ENCODE results near the gene SPOCK1.

SPOCK1 gene

DNA sequence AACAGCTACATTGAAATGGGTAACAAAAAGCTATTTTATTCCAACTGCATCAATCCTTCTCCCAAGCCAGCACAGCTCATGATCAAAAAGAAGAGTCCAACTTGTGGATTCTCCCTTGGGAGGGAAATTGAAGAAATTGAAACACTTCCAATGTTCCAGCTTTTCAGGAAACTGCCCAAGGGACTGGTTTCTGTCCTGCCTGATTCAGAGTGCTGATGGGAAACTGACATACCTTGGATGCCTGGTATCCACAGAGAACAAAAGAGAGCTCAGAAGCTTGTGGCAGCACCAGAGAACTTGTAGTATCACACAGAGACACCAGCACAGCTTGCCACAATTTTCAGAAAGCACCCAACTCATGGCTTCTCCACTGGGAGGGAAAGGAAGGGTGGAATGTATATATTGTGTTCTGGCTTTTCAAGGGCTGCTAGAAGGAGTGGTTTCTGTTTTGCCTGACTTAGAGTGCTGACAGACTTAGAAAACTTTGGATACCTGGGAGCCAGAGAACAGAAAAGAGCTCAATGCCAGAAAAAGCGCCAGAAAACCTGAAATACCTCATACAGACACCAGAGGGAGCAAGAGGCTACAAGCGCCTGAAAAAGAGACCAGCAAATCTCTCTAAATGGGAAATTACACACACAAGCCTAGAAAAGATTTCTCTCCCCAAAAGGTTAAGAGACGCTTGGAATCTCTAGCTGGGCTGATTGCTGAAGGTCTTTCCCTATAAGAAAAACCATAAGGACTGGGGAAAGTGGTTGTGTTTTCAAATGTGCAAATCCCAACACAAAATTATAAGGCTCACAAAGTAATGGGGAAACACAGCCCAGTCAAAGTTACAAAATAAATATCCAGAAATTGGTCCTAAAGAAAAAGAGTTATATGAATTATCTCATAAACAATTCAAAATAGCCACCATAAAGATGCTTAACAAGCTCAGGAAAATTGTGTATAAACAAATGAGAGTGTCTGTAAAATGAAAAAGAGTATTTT, 178.8 kb downstream of the SPOCK1 start:
- TF ChIP-seq, protein P1, sequence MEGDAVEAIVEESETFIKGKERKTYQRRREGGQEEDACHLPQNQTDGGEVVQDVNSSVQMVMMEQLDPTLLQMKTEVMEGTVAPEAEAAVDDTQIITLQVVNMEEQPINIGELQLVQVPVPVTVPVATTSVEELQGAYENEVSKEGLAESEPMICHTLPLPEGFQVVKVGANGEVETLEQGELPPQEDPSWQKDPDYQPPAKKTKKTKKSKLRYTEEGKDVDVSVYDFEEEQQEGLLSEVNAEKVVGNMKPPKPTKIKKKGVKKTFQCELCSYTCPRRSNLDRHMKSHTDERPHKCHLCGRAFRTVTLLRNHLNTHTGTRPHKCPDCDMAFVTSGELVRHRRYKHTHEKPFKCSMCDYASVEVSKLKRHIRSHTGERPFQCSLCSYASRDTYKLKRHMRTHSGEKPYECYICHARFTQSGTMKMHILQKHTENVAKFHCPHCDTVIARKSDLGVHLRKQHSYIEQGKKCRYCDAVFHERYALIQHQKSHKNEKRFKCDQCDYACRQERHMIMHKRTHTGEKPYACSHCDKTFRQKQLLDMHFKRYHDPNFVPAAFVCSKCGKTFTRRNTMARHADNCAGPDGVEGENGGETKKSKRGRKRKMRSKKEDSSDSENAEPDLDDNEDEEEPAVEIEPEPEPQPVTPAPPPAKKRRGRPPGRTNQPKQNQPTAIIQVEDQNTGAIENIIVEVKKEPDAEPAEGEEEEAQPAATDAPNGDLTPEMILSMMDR (IDR thresholded peaks at IDR 0.05; ENCODE audit: control insufficient read depth, extremely low read depth, insufficient read depth): peak; percentile 67
- no peak overlapping the region for H3K4me3 ChIP-seq (ENCODE audit: low read depth, low read length)
- DNase-seq (ENCODE audit: low read depth): no peak

- TF ChIP-seq, protein P1 (IDR thresholded peaks at IDR 0.05; ENCODE audit: control insufficient read depth, extremely low read depth, insufficient read depth): no peak
- no peak overlapping the region for H3K4me3 ChIP-seq (ENCODE audit: low read depth, low read length)
- no peak for DNase-seq (ENCODE audit: low read depth)
Measured at GRCh38 chr5:137318027-137318426, 181.1 kb downstream of the SPOCK1 start.

DNA sequence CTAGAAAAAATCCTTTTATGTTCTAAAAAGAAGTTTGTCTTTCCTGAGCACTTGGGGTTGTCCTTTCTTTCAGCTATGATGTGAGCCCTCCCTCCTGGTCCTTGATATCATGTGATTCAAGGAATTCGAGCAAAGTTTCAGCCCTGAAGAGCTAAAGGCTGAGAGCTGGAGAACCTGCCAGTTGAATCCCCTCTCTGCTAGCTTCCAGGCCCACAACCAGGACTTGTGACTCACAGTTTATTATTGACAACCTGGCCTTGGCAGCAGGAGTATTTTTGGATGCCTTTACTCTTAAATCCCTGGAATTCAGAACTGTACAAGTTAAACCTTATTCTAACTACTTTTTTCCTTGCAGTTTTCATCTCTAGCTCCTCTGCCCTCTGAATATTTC, 182.8 kb downstream of the SPOCK1 start:
- DNase-seq (ENCODE audit: low read depth): no peak
- TF ChIP-seq, protein P1 (IDR thresholded peaks at IDR 0.05; ENCODE audit: control insufficient read depth, extremely low read depth, insufficient read depth): no peak

DNA sequence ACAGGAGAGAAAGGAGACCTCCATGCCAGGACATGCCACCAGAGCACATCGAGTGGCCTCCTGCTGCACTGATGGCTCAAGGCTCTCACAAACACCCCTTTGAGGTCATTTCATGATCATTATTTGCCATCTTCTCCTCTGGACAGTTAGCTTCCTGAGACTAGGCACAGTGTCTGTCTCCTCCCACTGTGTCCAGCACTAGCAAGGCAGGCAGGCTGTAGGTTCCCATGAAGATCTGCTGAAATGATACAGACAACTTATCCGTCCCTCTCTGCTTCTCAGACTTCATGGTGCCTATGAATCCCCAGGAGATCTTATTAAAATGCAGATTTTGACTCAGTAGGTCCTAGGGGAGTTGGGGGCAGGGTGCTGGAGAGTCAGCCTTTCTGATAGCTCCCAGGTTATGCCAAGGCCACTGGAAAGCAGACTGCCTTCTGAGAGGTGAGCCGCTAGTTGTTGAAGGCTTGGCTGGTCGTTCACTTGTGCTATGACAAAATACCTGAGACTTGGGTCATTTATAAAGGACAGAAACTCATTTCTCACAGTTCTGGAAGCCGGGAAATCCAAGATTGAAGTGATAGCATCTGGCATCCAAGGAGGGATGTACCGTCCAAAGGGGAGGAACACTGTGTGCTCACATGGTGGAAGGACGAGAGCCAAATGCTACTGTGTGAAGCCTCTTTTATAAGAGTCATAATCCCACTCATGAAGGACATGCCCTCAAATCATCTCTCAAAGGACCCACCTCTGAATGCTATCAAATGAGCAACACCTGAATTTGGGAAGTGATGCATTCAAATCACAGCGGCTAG, 183.4 kb downstream of the SPOCK1 start:
- TF ChIP-seq, protein P1 (IDR thresholded peaks at IDR 0.05; ENCODE audit: control insufficient read depth, extremely low read depth, insufficient read depth): no peak
- peak; percentile 48 for DNase-seq (ENCODE audit: low read depth)
- H3K4me3 ChIP-seq (ENCODE audit: low read depth, low read length): no peak overlapping the region

More for the DNA sequence above, 182.8 kb downstream of the SPOCK1 start:
- H3K4me3 ChIP-seq (ENCODE audit: low read depth, low read length): no peak overlapping the region

GRCh38 chr5:137315109-137315508, 184.0 kb downstream of the SPOCK1 start:
- TF ChIP-seq, protein P1 (IDR thresholded peaks at IDR 0.05; ENCODE audit: control insufficient read depth, extremely low read depth, insufficient read depth): no peak
- no peak for DNase-seq (ENCODE audit: low read depth)
- no peak overlapping the region for H3K4me3 ChIP-seq (ENCODE audit: low read depth, low read length)

DNA sequence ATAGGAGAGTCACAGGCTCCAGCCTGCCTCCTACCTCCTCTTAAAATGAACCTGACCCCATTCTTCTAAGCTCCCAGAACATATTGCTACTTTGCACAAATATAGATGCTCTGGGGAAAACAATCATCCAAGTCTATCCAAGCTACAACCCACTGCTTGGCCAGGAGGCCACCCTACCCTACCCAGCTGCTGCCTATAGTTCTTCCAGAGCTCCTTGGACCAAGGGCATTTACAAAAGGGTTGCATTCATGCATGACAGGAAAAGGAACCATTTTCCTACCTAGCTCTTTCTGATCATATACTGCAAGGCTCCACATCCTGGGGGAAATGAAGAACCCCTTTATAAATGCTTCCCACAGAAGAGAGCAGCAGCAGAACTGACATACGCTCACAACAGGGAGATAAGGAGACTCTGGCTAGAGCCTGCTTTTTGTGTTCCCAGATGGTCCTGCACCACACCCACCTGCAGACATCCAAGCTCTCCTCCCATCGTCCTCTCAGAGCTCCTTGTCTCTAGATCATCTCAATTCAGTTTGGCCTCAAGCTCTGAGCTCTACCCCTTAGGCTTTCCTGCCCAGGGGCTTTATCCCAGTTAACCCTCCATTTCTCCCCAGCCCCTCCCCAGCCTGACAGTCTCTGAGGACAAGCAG, 185.5 kb downstream of the SPOCK1 start:
- TF ChIP-seq, protein P1 (IDR thresholded peaks at IDR 0.05; ENCODE audit: control insufficient read depth, extremely low read depth, insufficient read depth): no peak
- no peak overlapping the region for H3K4me3 ChIP-seq (ENCODE audit: low read depth, low read length)
- no peak for DNase-seq (ENCODE audit: low read depth)
